GM23248 (cell line): ENCODE results near the gene MICAL2. TPM values are rescaled to one million over a fixed set of nuclear protein-coding genes. Genes with fewer than 3 reads are reported as not detected.

ENCODE experiments used
- DNase-seq: peaks from one replicate; pipeline ENCODE4 v3.0.0-alpha.2; 2015
- H2AFZ ChIP-seq: fragments of 200-600 bp; sonication (generic); 2 replicates; pipeline ENCODE4 v1.6.1; 2016; ENCODE audit warnings: antibody characterized with exemption
- H3F3A ChIP-seq: fragments of 200-600 bp; sonication (generic); 2 replicates; pipeline ENCODE4 v1.6.1; 2016; ENCODE audit warnings: mild to moderate bottlenecking, antibody characterized with exemption, mixed run types; ENCODE audit not compliant: insufficient read depth
- H3K27ac ChIP-seq: fragments of 200-600 bp; sonication (generic); 2 replicates; pipeline ENCODE4 v1.5.1; 2016; ENCODE audit warnings: mild to moderate bottlenecking
- H3K27me3 ChIP-seq: fragments of 200-600 bp; sonication (generic); replicated peaks from 2 replicates; pipeline ENCODE4 v1.6.1; 2016; ENCODE audit warnings: mild to moderate bottlenecking; ENCODE audit not compliant: insufficient read depth
- H3K36me3 ChIP-seq: fragments of 200-600 bp; sonication (generic); 2 replicates; pipeline ENCODE4 v1.6.1; 2016; ENCODE audit warnings: low read depth, mild to moderate bottlenecking
- H3K4me1 ChIP-seq: fragments of 200-600 bp; sonication (generic); 2 replicates; pipeline ENCODE4 v1.6.1; 2016; ENCODE audit warnings: mild to moderate bottlenecking; ENCODE audit not compliant: insufficient read depth
- H3K4me2 ChIP-seq: fragments of 200-600 bp; sonication (generic); one replicate; pipeline ENCODE4 v1.6.1; 2016; ENCODE audit warnings: mild to moderate bottlenecking; ENCODE audit not compliant: unreplicated experiment
- H3K4me3 ChIP-seq: fragments of 200-600 bp; sonication (generic); 2 replicates; pipeline ENCODE4 v1.5.1; 2016; ENCODE audit warnings: mild to moderate bottlenecking
- H3K79me2 ChIP-seq: fragments of 200-600 bp; sonication (generic); 2 replicates; pipeline ENCODE4 v1.6.1; 2016; ENCODE audit warnings: mild to moderate bottlenecking; ENCODE audit not compliant: insufficient read depth
- H3K9ac ChIP-seq: fragments of 200-600 bp; sonication (generic); 2 replicates; pipeline ENCODE4 v1.6.1; 2016; ENCODE audit warnings: mild to moderate bottlenecking
- H3K9me2 ChIP-seq: fragments of 200-600 bp; sonication (generic); 2 replicates; pipeline ENCODE4 v1.6.1; 2016; ENCODE audit warnings: mixed run types, mild to moderate bottlenecking, moderate library complexity; ENCODE audit not compliant: insufficient read depth
- H3K9me3 ChIP-seq: fragments of 200-600 bp; sonication (generic); one replicate; pipeline ENCODE4 v1.6.1; 2017; ENCODE audit warnings: low read depth
- H4K20me1 ChIP-seq: fragments of 200-600 bp; sonication (generic); 2 replicates; pipeline ENCODE4 v1.6.0; 2016; ENCODE audit not compliant: insufficient read depth
- EZH2 ChIP-seq: fragments of 200-600 bp; sonication (generic); IDR thresholded peaks from 2 replicates; pipeline ENCODE4 v1.6.1; 2018; ENCODE audit warnings: antibody characterized with exemption, mild to moderate bottlenecking; ENCODE audit not compliant: insufficient read depth, poor library complexity, severe bottlenecking
- EZH2phosphoT487 ChIP-seq: fragments of 200-600 bp; sonication (generic); IDR thresholded peaks from 2 replicates; pipeline ENCODE4 v1.6.1; 2018; ENCODE audit warnings: antibody characterized with exemption, moderate library complexity, mild to moderate bottlenecking, low read depth; ENCODE audit not compliant: insufficient read depth
- WGBS, 2 experiments: methylation state at CpG; one replicate each; pipeline ENCODE4 v1.1.6; 2015 to 2017; ENCODE audit warnings: low lambda C conversion rate in 2 of 2, low coverage in 1 of 2; ENCODE audit errors: missing lambda C conversion rate in 2 of 2; 5-methylcytosine and 5-hydroxymethylcytosine counted together
- in situ Hi-C: fragments of 300-500 bp; cut with MboI; formaldehyde crosslinking; loops from 2 replicates; pipeline ENCODE4 v1.15.0; 2020
- polyA plus RNA-seq: library from polyadenylated mRNA; unstranded; fragments of >200 nt; fragmentation: Nextera tagmentation; extraction: Ambion mirVana; gene quantifications from 2 replicates; pipeline ENCODE4 v1.2.1, GENCODE V29; 2016
- total RNA-seq: library from RNA; depleted of rRNA; stranded (reverse); fragments of >200 nt; shearing (Covaris generic); gene quantifications from 2 replicates; pipeline ENCODE4 v1.2.3, GENCODE V29; 2014

MICAL2 gene
- total and polyA plus RNA-seq, 2 experiments from 2014 or later = 83.3 to 158 TPM

DNA sequence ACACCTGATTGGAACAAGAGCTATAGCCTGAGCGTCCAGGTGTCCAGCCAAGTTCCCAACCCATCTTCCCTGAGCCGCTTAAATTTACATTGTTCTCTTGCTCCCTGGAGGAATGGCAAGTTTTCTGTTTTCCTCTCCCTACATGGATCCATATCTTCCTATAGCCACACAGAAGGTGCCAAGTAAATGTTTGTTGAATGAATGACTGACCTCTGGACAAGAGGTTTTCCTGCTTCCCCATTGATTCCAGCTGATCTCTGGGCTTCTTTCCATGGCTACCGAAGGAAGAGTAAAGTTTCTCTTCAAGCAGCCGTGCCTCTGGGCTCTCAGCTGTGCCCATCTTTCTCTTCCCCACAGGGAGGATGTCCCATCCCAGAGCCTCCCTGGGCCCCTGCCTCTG is 107.5 kb downstream of the MICAL2 start:
- WGBS, 2 experiments = 89 to 94% methylated on average over 4 of the region's 4 CpGs
- Histone ChIP-seq H3K27me3 (no peaks in the 10 kb centered on the region), H3K9me2 (no peaks in the 10 kb centered on the region), H3K9me3 (no peaks in the 10 kb centered on the region), H3K4me2 (no peak overlapping the region), H3K79me2 (no peaks in the 10 kb centered on the region), H3K27ac (no peak overlapping the region), H3K4me3 (no peak overlapping the region), H3K36me3 (peaks cover 35% of the 10 kb centered on the region), H3F3A (peaks cover 20% of the 10 kb centered on the region), H4K20me1 (no peaks in the 10 kb centered on the region), H3K9ac (no peak overlapping the region), H3K4me1 (peaks cover 17% of the 10 kb centered on the region), H2AFZ (no peak overlapping the region)
- no peak for TF ChIP-seq EZH2phosphoT487
- no peak for TF ChIP-seq EZH2
- DNase-seq = no peak
- in situ Hi-C loops = no loop called here

- Histone ChIP-seq H3K36me3 (peaks cover 29% of the 10 kb centered on the region), H3K79me2 (no peaks in the 10 kb centered on the region), H3K27ac (no peak overlapping the region), H3K4me2 (no peak overlapping the region), H3F3A (peaks cover 19% of the 10 kb centered on the region), H4K20me1 (no peaks in the 10 kb centered on the region), H3K9me3 (no peaks in the 10 kb centered on the region), H3K4me1 (peaks cover 14% of the 10 kb centered on the region), H3K4me3 (no peak overlapping the region), H3K9me2 (no peaks in the 10 kb centered on the region), H3K9ac (no peak overlapping the region), H2AFZ (no peak overlapping the region), H3K27me3 (no peaks in the 10 kb centered on the region)
- in situ Hi-C loops = no loop called here
- TF ChIP-seq EZH2phosphoT487 (no peak), EZH2 (no peak)
- DNase-seq = no peak
- 88 to 90% methylated on average over 4 of the region's 4 CpGs for WGBS, 2 experiments
Measured at GRCh38 chr11:12218909-12219308, 108.5 kb downstream of the MICAL2 start.

GRCh38 chr11:12219757-12220156 is 109.4 kb downstream of the MICAL2 start:
- H3K9ac ChIP-seq = no peak overlapping the region
- WGBS, 2 experiments = 90 to 93% methylated on average over 6 of the region's 6 CpGs

GRCh38 chr11:12220305-12220704 is 109.9 kb downstream of the MICAL2 start:
- H3K4me3 ChIP-seq = no peak overlapping the region
- H3K9me3 ChIP-seq = no peaks in the 10 kb centered on the region
- no peak overlapping the region for H3K9ac ChIP-seq
- WGBS, 2 experiments = 78 to 80% methylated on average over 11 of the region's 11 CpGs
- TF ChIP-seq EZH2phosphoT487 = no peak
- no peak for TF ChIP-seq EZH2
- H3K36me3 ChIP-seq = peaks cover 35% of the 10 kb centered on the region
- no peaks in the 10 kb centered on the region for H3K79me2 ChIP-seq
- H4K20me1 ChIP-seq = no peaks in the 10 kb centered on the region
- no peak for DNase-seq
- H3K4me2 ChIP-seq = no peak overlapping the region
- no peak overlapping the region for H3K27ac ChIP-seq
- in situ Hi-C loops = no loop called here
- H3K9me2 ChIP-seq = no peaks in the 10 kb centered on the region
- H2AFZ ChIP-seq = no peak overlapping the region
- H3F3A ChIP-seq = 0 out of 2 replicates have a peak, but pooled peaks cover 6% of the 10 kb centered on the region
- 0 out of 2 replicates have a peak, but pooled peaks cover 1% of the 10 kb centered on the region for H3K4me1 ChIP-seq
- no peaks in the 10 kb centered on the region for H3K27me3 ChIP-seq

More at GRCh38 chr11:12219757-12220156, 109.4 kb downstream of the MICAL2 start:
- Histone ChIP-seq H3K36me3 (peaks cover 29% of the 10 kb centered on the region), H3K4me3 (no peak overlapping the region), H4K20me1 (no peaks in the 10 kb centered on the region), H3K27me3 (no peaks in the 10 kb centered on the region), H2AFZ (no peak overlapping the region), H3F3A (peaks cover 11% of the 10 kb centered on the region; the same call in 1 of the 2 replicates), H3K9me2 (no peaks in the 10 kb centered on the region), H3K4me1 (0 out of 2 replicates have a peak, but pooled peaks cover 6% of the 10 kb centered on the region), H3K9me3 (no peaks in the 10 kb centered on the region), H3K79me2 (no peaks in the 10 kb centered on the region), H3K27ac (no peak overlapping the region), H3K4me2 (no peak overlapping the region)
- TF ChIP-seq EZH2phosphoT487 (no peak), EZH2 (no peak)
- in situ Hi-C loops = no loop called here
- DNase-seq = no peak
